Thoracic aorta (tissue), 2 donors: ENCODE measurements around the gene ATPAF1. TPM values are rescaled to one million over a fixed set of nuclear protein-coding genes. Genes with fewer than 3 reads are reported as not detected.

ENCODE experiments used
- ATAC-seq: fragments of 150-250 bp; one replicate; pipeline ENCODE4 v1.8.0; 2017; ENCODE audit warnings: low read depth; ENCODE audit not compliant: insufficient number of reproducible peaks, low FRiP score
- DNase-seq: peaks from one replicate; pipeline ENCODE4 v3.0.0-alpha.2; 2020; ENCODE audit warnings: low spot score
- H3K27ac ChIP-seq, 2 donors: fragments of 200-600 bp; sonication (generic); 1 replicate in 1 of 2; 2 replicates in 1 of 2; pipeline ENCODE4 v1.5.1; 2016; ENCODE audit warnings: mild to moderate bottlenecking in 2 of 2, moderate library complexity in 2 of 2
- H3K27me3 ChIP-seq: fragments of 200-600 bp; sonication (generic); replicated peaks from 2 replicates; pipeline ENCODE4 v1.6.0; 2016; ENCODE audit warnings: mild to moderate bottlenecking; ENCODE audit not compliant: insufficient read depth
- H3K36me3 ChIP-seq: fragments of 200-600 bp; sonication (generic); one replicate; pipeline ENCODE4 v1.5.1; 2016
- H3K4me1 ChIP-seq, 2 donors: fragments of 200-600 bp; sonication (generic); 1 replicate in 1 of 2; 2 replicates in 1 of 2; pipeline versions ENCODE4 v1.5.1 to v1.6.0; 2016; ENCODE audit warnings: low read depth in 2 of 2, mild to moderate bottlenecking in 1 of 2; ENCODE audit not compliant: control insufficient read depth in 1 of 2
- H3K4me3 ChIP-seq: fragments of 200-600 bp; sonication (generic); 2 replicates; pipeline ENCODE4 v1.5.1; 2016; ENCODE audit warnings: mild to moderate bottlenecking
- H3K9me3 ChIP-seq: fragments of 200-600 bp; sonication (generic); 2 replicates; pipeline ENCODE4 v1.5.1; 2016
- CTCF ChIP-seq: fragments of 200-600 bp; sonication (generic); IDR thresholded peaks from one replicate; pipeline ENCODE4 v1.5.1; 2019; ENCODE audit warnings: antibody characterized with exemption
- total RNA-seq, 2 donors: library from RNA; depleted of rRNA; stranded (reverse); fragments of >200 nt; gene quantifications; one replicate each; pipeline versions ENCODE4 v1.1.0 to v1.2.3, GENCODE V29; 2016

Gene ATPAF1
- 10 to 100 TPM; 38.5 to 55.6 TPM for total RNA-seq

GRCh38 chr1:46667782-46668760 lies at the start of gene ATPAF1:
Gene ATPAF1 (minus strand): TSS chr1:46668364. CDS start chr1:46668322, 42 bp downstream.
- Histone ChIP-seq H3K9me3 (no peaks in the 10 kb centered on the region), H3K4me3 (peak within 1 kb of the TSS; percentile 97), H3K27ac (peak within 1 kb of the TSS; percentile 82 to 86), H3K4me1 (peaks cover 13 to 27% of the 10 kb centered on the region in 2 donors), H3K36me3 (peaks cover 6% of the 10 kb centered on the region), H3K27me3 (no peaks in the 10 kb centered on the region)
- TF ChIP-seq CTCF = no peak
- DNase-seq (peak; percentile 18), ATAC-seq (peak; percentile 65)

- H3K4me3 ChIP-seq = peak overlapping the region; percentile 97
- no peak for TF ChIP-seq CTCF
- peaks cover 22% of the 10 kb centered on the region for H3K36me3 ChIP-seq
- H3K27ac ChIP-seq = no peak overlapping the region
- DNase-seq (no peak), ATAC-seq (no peak)
- peaks cover 20 to 26% of the 10 kb centered on the region in 2 donors for H3K4me1 ChIP-seq
- H3K9me3 ChIP-seq = no peaks in the 10 kb centered on the region
- H3K27me3 ChIP-seq = no peaks in the 10 kb centered on the region
Observed at GRCh38 chr1:46717654-46718053, 49.5 kb upstream of the ATPAF1 start.

GRCh38 chr1:46714976-46715375 lies 46.8 kb upstream of the ATPAF1 start:
- DNase-seq (no peak), ATAC-seq (no peak)
- TF ChIP-seq CTCF = no peak
- Histone ChIP-seq H3K27me3 (no peaks in the 10 kb centered on the region), H3K4me1 (peaks cover 20 to 26% of the 10 kb centered on the region in 2 donors), H3K27ac (no peak overlapping the region), H3K36me3 (peaks cover 22% of the 10 kb centered on the region), H3K9me3 (no peaks in the 10 kb centered on the region), H3K4me3 (no peak overlapping the region)

GRCh38 chr1:46708121-46708520 lies 40.0 kb upstream of the ATPAF1 start:
- TF ChIP-seq CTCF = no peak
- Histone ChIP-seq H3K27ac (no peak overlapping the region), H3K36me3 (peaks cover 13% of the 10 kb centered on the region), H3K27me3 (no peaks in the 10 kb centered on the region), H3K4me3 (no peak overlapping the region), H3K9me3 (no peaks in the 10 kb centered on the region), H3K4me1 (no peaks in the 10 kb centered on the region)
- ATAC-seq (no peak), DNase-seq (no peak)

GRCh38 chr1:46705408-46705807 lies 37.2 kb upstream of the ATPAF1 start:
- no peak overlapping the region for H3K4me3 ChIP-seq
- no peak overlapping the region for H3K27ac ChIP-seq
- no peaks in the 10 kb centered on the region for H3K27me3 ChIP-seq
- ATAC-seq (no peak), DNase-seq (no peak)
- peaks cover 11% of the 10 kb centered on the region for H3K36me3 ChIP-seq
- H3K4me1 ChIP-seq = no peaks in the 10 kb centered on the region
- H3K9me3 ChIP-seq = no peaks in the 10 kb centered on the region
- TF ChIP-seq CTCF = no peak
